Transverse colon (tissue), 4 donors: ENCODE data around the gene KIF3A. TPM values are rescaled to one million over a fixed set of nuclear protein-coding genes. Genes with fewer than 3 reads are reported as not detected.

Experiments
- DNase-seq: peaks from one replicate; pipeline ENCODE4 v3.0.0-alpha.2; 2019
- H3K27ac ChIP-seq, 4 donors: fragments of 200-600 bp; sonication (generic); 2 replicates each; pipeline ENCODE4 v1.5.1; 2016 to 2018; ENCODE audit warnings: inconsistent platforms in 4 of 4
- H3K27me3 ChIP-seq: fragments of 200-600 bp; sonication (generic); 2 replicates; pipeline ENCODE4 v1.5.1; 2017; ENCODE audit warnings: inconsistent platforms
- H3K36me3 ChIP-seq, 4 donors: fragments of 200-600 bp; sonication (generic); 2 replicates each; pipeline ENCODE4 v1.5.1; 2017 to 2019; ENCODE audit warnings: inconsistent platforms in 4 of 4
- H3K4me1 ChIP-seq, 4 donors: fragments of 200-600 bp; sonication (generic); 2 replicates each; pipeline ENCODE4 v1.5.1; 2017 to 2020; ENCODE audit warnings: inconsistent platforms in 4 of 4
- H3K4me3 ChIP-seq, 4 donors: fragments of 200-600 bp; sonication (generic); 1 replicate in 1 of 4; 2 replicates in 3 of 4; pipeline versions ENCODE4 v1.5.1 to v1.6.1; 2017 to 2019; ENCODE audit warnings: inconsistent platforms in 4 of 4
- H3K9me3 ChIP-seq, 2 donors: fragments of 200-600 bp; sonication (generic); 2 replicates each; pipeline ENCODE4 v1.5.1; 2017 to 2019; ENCODE audit warnings: inconsistent platforms in 2 of 2
- EP300 ChIP-seq: sonication (generic); formaldehyde crosslinking; IDR thresholded peaks from one replicate; pipeline ENCODE4 v1.6.1; 2017; ENCODE audit warnings: antibody characterized with exemption, low read depth
- POLR2A ChIP-seq: fragments of 450-650 bp; IDR thresholded peaks from one replicate; pipeline ENCODE4 v1.6.1; 2016; ENCODE audit warnings: antibody characterized with exemption, mild to moderate bottlenecking, moderate library complexity
- POLR2AphosphoS5 ChIP-seq, 3 donors: sonication (generic); formaldehyde crosslinking; IDR thresholded peaks; one replicate each; pipeline ENCODE4 v1.6.1; 2016; ENCODE audit warnings: antibody characterized with exemption in 3 of 3
- WGBS, 2 donors: methylation state at CpG; one replicate each; pipeline ENCODE4 v1.1.5; 2018; ENCODE audit warnings: low coverage in 1 of 2; 5-methylcytosine and 5-hydroxymethylcytosine counted together
- in situ Hi-C, 4 donors: fragments of 200-750 bp; cut with MboI; loops; one replicate each; pipeline versions ENCODE4 v1.15.0 to v1.15.1; 2017; ENCODE audit warnings: low sequenced_read_pairs in 3 of 4, low pct_ligation_motif_present in 1 of 4, low pct_unique_long_range_greater_than_20kb in 1 of 4
- intact Hi-C: fragments of 100-400 bp; cut with DNase I; formaldehyde crosslinking; loops from one replicate; pipeline ENCODE4 v1.15.1; 2023; ENCODE audit warnings: low total_unique reads
- total RNA-seq, 4 donors: library from RNA; depleted of rRNA; stranded (reverse); fragments of >200 nt; gene quantifications; one replicate each; pipeline ENCODE4 v1.1.0, GENCODE V29; 2016
- TF ChIP-seq, protein P1 (sequence below), 5 experiments: fragments of 200-600 bp in 3 of 5; fragments of 450-650 bp in 2 of 5; sonication (generic) in 3 of 5; IDR thresholded peaks; 1 replicate in 2 of 5; 2 replicates in 3 of 5; pipeline ENCODE4 v1.5.1; 2016 to 2017; ENCODE audit warnings: antibody characterized with exemption in 5 of 5, inconsistent platforms in 3 of 5, mild to moderate bottlenecking in 2 of 5, moderate library complexity in 1 of 5

KIF3A gene
- total RNA-seq, 4 donors from 2014 or later, result 1.9 to 7.0 (median 2.8) TPM

GRCh38 chr5:132651838-132652469, 85.4 kb downstream of the KIF3A start:
- in situ Hi-C loops (no loop called here), intact Hi-C loops (no loop called here)
- peaks cover 44% of the 10 kb centered on the region for H3K27me3 ChIP-seq
- H3K27ac ChIP-seq, result no peak overlapping the region
- WGBS, 2 donors, result 83 to 89% methylated on average over 4 of the region's 4 CpGs
- DNase-seq, result no peak
- H3K4me3 ChIP-seq, result no peak overlapping the region
- TF ChIP-seq, protein P1, sequence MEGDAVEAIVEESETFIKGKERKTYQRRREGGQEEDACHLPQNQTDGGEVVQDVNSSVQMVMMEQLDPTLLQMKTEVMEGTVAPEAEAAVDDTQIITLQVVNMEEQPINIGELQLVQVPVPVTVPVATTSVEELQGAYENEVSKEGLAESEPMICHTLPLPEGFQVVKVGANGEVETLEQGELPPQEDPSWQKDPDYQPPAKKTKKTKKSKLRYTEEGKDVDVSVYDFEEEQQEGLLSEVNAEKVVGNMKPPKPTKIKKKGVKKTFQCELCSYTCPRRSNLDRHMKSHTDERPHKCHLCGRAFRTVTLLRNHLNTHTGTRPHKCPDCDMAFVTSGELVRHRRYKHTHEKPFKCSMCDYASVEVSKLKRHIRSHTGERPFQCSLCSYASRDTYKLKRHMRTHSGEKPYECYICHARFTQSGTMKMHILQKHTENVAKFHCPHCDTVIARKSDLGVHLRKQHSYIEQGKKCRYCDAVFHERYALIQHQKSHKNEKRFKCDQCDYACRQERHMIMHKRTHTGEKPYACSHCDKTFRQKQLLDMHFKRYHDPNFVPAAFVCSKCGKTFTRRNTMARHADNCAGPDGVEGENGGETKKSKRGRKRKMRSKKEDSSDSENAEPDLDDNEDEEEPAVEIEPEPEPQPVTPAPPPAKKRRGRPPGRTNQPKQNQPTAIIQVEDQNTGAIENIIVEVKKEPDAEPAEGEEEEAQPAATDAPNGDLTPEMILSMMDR (IDR thresholded peaks at IDR 0.05), result no peak
- peaks cover 0 to 13% (median 6%) of the 10 kb centered on the region in 4 donors for H3K4me1 ChIP-seq
- H3K9me3 ChIP-seq, result no peaks in the 10 kb centered on the region
- H3K36me3 ChIP-seq, result no peaks in the 10 kb centered on the region

- no peak for DNase-seq
- in situ Hi-C loops, result no loop called here
- intact Hi-C loops, result no loop called here
- Histone ChIP-seq H3K27ac (no peak overlapping the region), H3K4me1 (no peaks in the 10 kb centered on the region), H3K4me3 (no peak overlapping the region), H3K36me3 (peaks cover 0 to under 1% (median 0%) of the 10 kb centered on the region in 4 donors), H3K27me3 (peaks cover 8% of the 10 kb centered on the region), H3K9me3 (no peaks in the 10 kb centered on the region)
- WGBS, 2 donors, result 100% methylated on average over 1 of the region's 1 CpG
- no peak for TF ChIP-seq EP300
- TF ChIP-seq, protein P1 (IDR thresholded peaks at IDR 0.05), result no peak
- no peak for TF ChIP-seq POLR2A
- no peak for TF ChIP-seq POLR2AphosphoS5 (IDR thresholded peaks at IDR 0.05)
Observed at GRCh38 chr5:132648355-132648754, 89.0 kb downstream of the KIF3A start.

GRCh38 chr5:132647473-132647872, 89.9 kb downstream of the KIF3A start:
- in situ Hi-C loops, result no loop called here
- H3K27ac ChIP-seq, result no peak overlapping the region

DNA sequence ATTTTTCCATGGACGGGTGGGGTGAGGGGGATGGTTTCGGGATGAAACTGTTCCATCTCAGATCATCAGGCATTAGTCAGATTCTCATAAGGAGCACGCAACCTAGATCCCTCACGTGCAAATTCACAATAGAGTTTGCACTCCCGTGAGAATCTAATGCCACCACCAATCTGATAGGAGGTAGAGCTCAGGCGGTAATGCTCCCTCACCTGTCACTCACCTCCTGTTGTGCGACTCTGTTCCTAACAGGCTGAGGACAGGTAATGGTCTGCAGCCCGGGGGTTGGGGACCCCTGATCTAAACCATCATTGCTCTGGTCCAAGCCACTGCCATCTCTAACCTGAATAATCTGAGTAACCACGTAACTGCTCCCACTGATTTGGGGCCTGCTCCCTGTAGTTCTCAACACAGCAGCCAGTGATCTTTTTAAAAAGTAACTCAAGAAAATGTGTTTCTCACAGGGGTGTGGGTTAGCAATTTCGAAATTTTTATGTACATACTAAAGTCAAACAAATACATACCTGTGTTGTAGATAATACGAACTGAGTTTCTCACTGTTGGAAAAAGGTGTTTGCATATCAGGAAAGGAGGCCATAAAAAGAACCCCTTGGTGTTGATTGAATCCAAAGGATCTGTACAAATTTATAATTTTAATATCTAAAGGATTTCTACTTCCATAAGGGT, 90.6 kb downstream of the KIF3A start:
- DNase-seq, result no peak
- peaks cover 0 to 17% (median 6%) of the 10 kb centered on the region in 4 donors for H3K36me3 ChIP-seq
- H3K27me3 ChIP-seq, result no peaks in the 10 kb centered on the region
- no peak overlapping the region for H3K27ac ChIP-seq
- 79 to 85% methylated on average over 7 to 11 of the region's 11 CpGs for WGBS, 2 donors
- H3K4me1 ChIP-seq, result no peaks in the 10 kb centered on the region
- TF ChIP-seq POLR2A, result no peak
- no peak for TF ChIP-seq EP300
- TF ChIP-seq POLR2AphosphoS5 (IDR thresholded peaks at IDR 0.05), result no peak
- TF ChIP-seq, protein P1 (IDR thresholded peaks at IDR 0.05), result no peak
- H3K9me3 ChIP-seq, result no peaks in the 10 kb centered on the region
- intact Hi-C loops, result no loop called here
- in situ Hi-C loops, result no loop called here
- H3K4me3 ChIP-seq, result no peak overlapping the region

More at GRCh38 chr5:132647473-132647872, 89.9 kb downstream of the KIF3A start:
- Histone ChIP-seq H3K9me3 (no peaks in the 10 kb centered on the region), H3K27me3 (no peaks in the 10 kb centered on the region), H3K4me3 (no peak overlapping the region), H3K4me1 (no peaks in the 10 kb centered on the region), H3K36me3 (peaks cover 0 to 9% (median 2%) of the 10 kb centered on the region in 4 donors)
- TF ChIP-seq EP300, result no peak
- TF ChIP-seq POLR2AphosphoS5 (IDR thresholded peaks at IDR 0.05), result no peak
- TF ChIP-seq, protein P1 (IDR thresholded peaks at IDR 0.05), result no peak
- no peak for TF ChIP-seq POLR2A
- 77% methylated on average over 2 of the region's 2 CpGs; no CpG with 5 or more reads in 1 of the 2 donors for WGBS, 2 donors
- no peak for DNase-seq
- intact Hi-C loops, result no loop called here
